ENCODE data around the gene PTPRO. TPM values are rescaled to one million over a fixed set of nuclear protein-coding genes. Genes with fewer than 3 reads are reported as not detected.

PTPRO gene
- total RNA-seq, 1 donor from 2014 or later = 5.8 TPM

DNA sequence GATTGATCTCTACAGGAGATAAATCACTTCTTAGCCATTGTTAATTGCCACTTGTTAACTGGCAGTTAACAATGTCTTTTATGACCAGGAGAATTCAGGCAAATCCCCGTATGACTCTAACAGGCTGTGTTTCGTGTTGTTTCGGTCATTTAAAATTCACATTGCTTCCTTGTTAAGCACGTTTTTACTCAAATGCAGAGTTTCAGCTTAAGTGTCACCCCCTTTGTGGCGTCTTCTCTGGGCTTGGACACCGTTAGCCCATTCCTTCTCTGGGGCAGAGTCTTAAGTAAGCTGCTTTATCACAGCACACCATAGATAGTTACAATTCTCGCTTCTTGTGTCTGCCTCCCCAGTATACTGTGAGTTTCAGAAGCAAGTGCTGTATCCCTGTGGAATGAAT lies 261.5 kb downstream of the PTPRO start:
- Histone ChIP-seq H3K36me3 (no peaks in the 10 kb centered on the region), H3K79me2 (ENCODE audit: low read depth) (no peaks in the 10 kb centered on the region), H4K20me1 (ENCODE audit: low read depth) (no peaks in the 10 kb centered on the region), H2AFZ (replicated peaks) (peak overlapping the region; percentile 59), H3K4me3 (no peak overlapping the region), H3K27me3 (no peaks in the 10 kb centered on the region), H3K4me2 (no peak overlapping the region), H3K27ac (no peak overlapping the region), H3K9ac (no peak overlapping the region), H3F3A (ENCODE audit: low read depth) (no peaks in the 10 kb centered on the region), H3K4me1 (peaks cover 20% of the 10 kb centered on the region), H3K9me3 (ENCODE audit: low read depth) (no peaks in the 10 kb centered on the region)
- H3K36me3 Mint-ChIP-seq = peaks cover 3% of the 10 kb centered on the region
- H3K9me3 Mint-ChIP-seq = peaks cover 3% of the 10 kb centered on the region
- no peak overlapping the region for H3K27ac Mint-ChIP-seq
- no peak for DNase-seq (ENCODE audit: low spot score)
- H3K27me3 Mint-ChIP-seq (ENCODE audit: insufficient read depth, low read depth) = no peaks in the 10 kb centered on the region
- H3K4me3 Mint-ChIP-seq = no peak overlapping the region
- peaks cover 6% of the 10 kb centered on the region for H3K4me1 Mint-ChIP-seq
- no peak for TF ChIP-seq EZH2phosphoT487 (IDR thresholded peaks at IDR 0.05)
- TF ChIP-seq, protein P1, sequence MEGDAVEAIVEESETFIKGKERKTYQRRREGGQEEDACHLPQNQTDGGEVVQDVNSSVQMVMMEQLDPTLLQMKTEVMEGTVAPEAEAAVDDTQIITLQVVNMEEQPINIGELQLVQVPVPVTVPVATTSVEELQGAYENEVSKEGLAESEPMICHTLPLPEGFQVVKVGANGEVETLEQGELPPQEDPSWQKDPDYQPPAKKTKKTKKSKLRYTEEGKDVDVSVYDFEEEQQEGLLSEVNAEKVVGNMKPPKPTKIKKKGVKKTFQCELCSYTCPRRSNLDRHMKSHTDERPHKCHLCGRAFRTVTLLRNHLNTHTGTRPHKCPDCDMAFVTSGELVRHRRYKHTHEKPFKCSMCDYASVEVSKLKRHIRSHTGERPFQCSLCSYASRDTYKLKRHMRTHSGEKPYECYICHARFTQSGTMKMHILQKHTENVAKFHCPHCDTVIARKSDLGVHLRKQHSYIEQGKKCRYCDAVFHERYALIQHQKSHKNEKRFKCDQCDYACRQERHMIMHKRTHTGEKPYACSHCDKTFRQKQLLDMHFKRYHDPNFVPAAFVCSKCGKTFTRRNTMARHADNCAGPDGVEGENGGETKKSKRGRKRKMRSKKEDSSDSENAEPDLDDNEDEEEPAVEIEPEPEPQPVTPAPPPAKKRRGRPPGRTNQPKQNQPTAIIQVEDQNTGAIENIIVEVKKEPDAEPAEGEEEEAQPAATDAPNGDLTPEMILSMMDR (IDR thresholded peaks at IDR 0.05) = no peak
- TF ChIP-seq EZH2 (IDR thresholded peaks at IDR 0.05) = no peak

DNA sequence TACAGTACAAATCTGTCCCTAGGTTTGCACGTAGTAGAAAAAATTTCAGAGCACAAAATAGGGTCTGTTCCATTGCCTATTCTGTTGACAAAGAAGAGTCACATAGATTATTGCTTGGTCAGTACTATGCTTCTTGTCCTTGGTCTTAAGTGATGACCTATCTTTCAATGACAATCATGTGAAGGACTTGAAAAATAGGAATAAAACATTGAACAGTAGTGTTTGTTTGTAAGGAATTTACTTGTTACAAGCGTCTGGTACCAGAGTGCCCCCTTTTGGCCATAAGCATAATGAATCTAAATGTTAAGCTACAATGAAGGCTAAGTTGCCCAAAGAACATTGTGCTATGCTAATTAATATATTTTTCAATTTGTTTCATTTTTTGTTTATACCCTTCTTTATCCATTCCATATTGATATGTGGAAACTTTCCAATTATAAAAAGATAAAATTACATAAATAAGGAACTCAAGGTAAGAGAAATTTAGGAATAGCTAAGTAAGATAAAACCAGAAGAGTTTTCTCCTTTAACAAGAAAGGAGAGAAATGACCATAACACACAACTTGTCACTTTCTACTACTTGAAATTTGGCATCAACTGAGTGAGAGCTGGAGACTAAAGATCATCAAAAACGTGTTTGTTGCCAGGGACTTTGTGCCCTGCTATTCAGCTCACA lies 262.2 kb downstream of the PTPRO start:
- Histone ChIP-seq H4K20me1 (ENCODE audit: low read depth) (no peaks in the 10 kb centered on the region), H3K4me2 (no peak overlapping the region), H3K27ac (no peak overlapping the region), H3K9me3 (ENCODE audit: low read depth) (no peaks in the 10 kb centered on the region), H2AFZ (replicated peaks) (no peak overlapping the region), H3K36me3 (no peaks in the 10 kb centered on the region), H3K27me3 (peaks cover 3% of the 10 kb centered on the region), H3K4me1 (peaks cover 20% of the 10 kb centered on the region), H3F3A (ENCODE audit: low read depth) (no peaks in the 10 kb centered on the region), H3K79me2 (ENCODE audit: low read depth) (no peaks in the 10 kb centered on the region), H3K9ac (no peak overlapping the region), H3K4me3 (no peak overlapping the region)
- Mint-ChIP-seq H3K4me3 (no peak overlapping the region), H3K36me3 (peaks cover 3% of the 10 kb centered on the region), H3K27ac (no peak overlapping the region), H3K9me3 (peaks cover 3% of the 10 kb centered on the region), H3K27me3 (ENCODE audit: insufficient read depth, low read depth) (no peaks in the 10 kb centered on the region), H3K4me1 (peaks cover 6% of the 10 kb centered on the region)
- TF ChIP-seq EZH2 (IDR thresholded peaks at IDR 0.05) (no peak), EZH2phosphoT487 (IDR thresholded peaks at IDR 0.05) (no peak)
- TF ChIP-seq, protein P1 (IDR thresholded peaks at IDR 0.05) = peak; percentile 68
- peak; percentile 50 for DNase-seq (ENCODE audit: low spot score)

DNA sequence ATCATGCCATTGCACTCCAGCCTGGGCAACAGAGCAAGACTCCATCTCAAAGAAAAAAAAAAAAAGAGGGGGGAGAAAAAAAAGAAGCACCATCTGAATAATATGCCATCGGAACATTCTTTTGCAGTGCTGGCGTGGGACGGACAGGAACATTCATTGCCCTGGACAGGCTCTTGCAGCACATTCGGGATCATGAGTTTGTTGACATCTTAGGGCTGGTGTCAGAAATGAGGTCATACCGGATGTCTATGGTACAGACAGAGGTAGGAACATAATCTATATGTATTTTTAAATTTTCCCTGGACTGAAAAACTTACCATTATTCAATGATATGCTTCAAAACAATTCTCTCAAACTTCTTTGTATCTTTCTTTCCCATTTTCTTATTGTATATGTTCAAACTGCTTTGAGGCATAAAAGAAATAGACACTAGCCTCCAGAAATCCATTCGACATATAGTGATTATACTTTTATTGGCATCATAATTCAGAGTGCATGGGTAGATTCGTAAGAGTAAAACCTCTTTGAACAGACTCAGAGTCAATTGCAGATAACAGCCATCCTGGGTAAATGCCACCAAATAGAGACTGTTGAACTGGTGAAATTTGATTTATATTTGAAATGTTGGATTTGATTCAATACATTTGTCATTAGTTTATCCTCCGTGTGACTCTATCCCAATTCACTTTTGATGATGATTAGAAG lies 267.2 kb downstream of the PTPRO start:
- H3K9ac ChIP-seq = no peak overlapping the region
- Mint-ChIP-seq H3K9me3 (peaks cover 2% of the 10 kb centered on the region), H3K27me3 (ENCODE audit: insufficient read depth, low read depth) (no peaks in the 10 kb centered on the region), H3K36me3 (no peaks in the 10 kb centered on the region), H3K4me3 (no peak overlapping the region), H3K4me1 (peaks cover 15% of the 10 kb centered on the region), H3K27ac (no peak overlapping the region)
- H3K27ac ChIP-seq = no peak overlapping the region
- TF ChIP-seq EZH2phosphoT487 (IDR thresholded peaks at IDR 0.05) (no peak), EZH2 (IDR thresholded peaks at IDR 0.05) (no peak)
- TF ChIP-seq, protein P1 (IDR thresholded peaks at IDR 0.05) = no peak
- H3K36me3 ChIP-seq = no peaks in the 10 kb centered on the region
- no peaks in the 10 kb centered on the region for H4K20me1 ChIP-seq (ENCODE audit: low read depth)
- peaks cover 7% of the 10 kb centered on the region for H3K27me3 ChIP-seq
- H3K4me3 ChIP-seq = no peak overlapping the region
- no peaks in the 10 kb centered on the region for H3F3A ChIP-seq (ENCODE audit: low read depth)
- H3K4me2 ChIP-seq = peak overlapping the region; percentile 69
- no peaks in the 10 kb centered on the region for H3K79me2 ChIP-seq (ENCODE audit: low read depth)
- peak overlapping the region; percentile 95 for H2AFZ ChIP-seq (replicated peaks)
- peaks cover 14% of the 10 kb centered on the region for H3K4me1 ChIP-seq
- no peak for DNase-seq (ENCODE audit: low spot score)
- no peaks in the 10 kb centered on the region for H3K9me3 ChIP-seq (ENCODE audit: low read depth)
